Peyer's patch (tissue), 4 donors: ENCODE measurements around the gene LPIN2. TPM values are rescaled to one million over a fixed set of nuclear protein-coding genes. Genes with fewer than 3 reads are reported as not detected.

ENCODE experiments used
- DNase-seq, 3 donors: peaks; one replicate each; pipeline ENCODE4 v3.0.0-alpha.2; 2017 to 2019
- H3K27ac ChIP-seq, 4 donors: fragments of 200-600 bp; sonication (generic); one replicate each; pipeline ENCODE4 v1.5.1; 2016 to 2019
- H3K27me3 ChIP-seq, 2 donors: fragments of 200-600 bp; sonication (generic); one replicate each; pipeline ENCODE4 v1.5.1; 2019
- H3K36me3 ChIP-seq, 3 donors: fragments of 200-600 bp; sonication (generic); one replicate each; pipeline ENCODE4 v1.5.1; 2016 to 2019
- H3K4me1 ChIP-seq, 4 donors: fragments of 200-600 bp; sonication (generic); one replicate each; pipeline ENCODE4 v1.5.1; 2016 to 2019
- H3K4me3 ChIP-seq, 4 donors: fragments of 200-600 bp; sonication (generic); 1 replicate in 3 of 4; 2 replicates in 1 of 4; pipeline ENCODE4 v1.5.1; 2016 to 2019; ENCODE audit warnings: mild to moderate bottlenecking in 1 of 4
- H3K9me3 ChIP-seq, 4 donors: fragments of 200-600 bp; sonication (generic); one replicate each; pipeline ENCODE4 v1.5.1; 2016 to 2019; ENCODE audit warnings: mild to moderate bottlenecking in 1 of 4
- POLR2A ChIP-seq, 2 donors: fragments of 450-650 bp; IDR thresholded peaks; one replicate each; pipeline ENCODE4 v1.5.1; 2017; ENCODE audit warnings: antibody characterized with exemption in 2 of 2, mild to moderate bottlenecking in 2 of 2, moderate library complexity in 2 of 2
- total RNA-seq, 4 donors: library from RNA; depleted of rRNA; stranded (reverse); fragments of >200 nt; gene quantifications; one replicate each; pipeline ENCODE4 v1.1.0, GENCODE V29; 2016
- TF ChIP-seq, protein P1 (sequence below), 6 experiments: fragments of 450-650 bp in 4 of 6; fragments of 200-600 bp in 2 of 6; sonication (generic) in 1 of 6; IDR thresholded peaks; one replicate each; pipeline ENCODE4 v1.5.1; 2017 to 2019; ENCODE audit warnings: antibody characterized with exemption in 6 of 6, mild to moderate bottlenecking in 3 of 6, moderate library complexity in 1 of 6

LPIN2 gene
- total RNA-seq, 4 donors from 2014 or later: 29.7 to 178 (median 133) TPM

DNA sequence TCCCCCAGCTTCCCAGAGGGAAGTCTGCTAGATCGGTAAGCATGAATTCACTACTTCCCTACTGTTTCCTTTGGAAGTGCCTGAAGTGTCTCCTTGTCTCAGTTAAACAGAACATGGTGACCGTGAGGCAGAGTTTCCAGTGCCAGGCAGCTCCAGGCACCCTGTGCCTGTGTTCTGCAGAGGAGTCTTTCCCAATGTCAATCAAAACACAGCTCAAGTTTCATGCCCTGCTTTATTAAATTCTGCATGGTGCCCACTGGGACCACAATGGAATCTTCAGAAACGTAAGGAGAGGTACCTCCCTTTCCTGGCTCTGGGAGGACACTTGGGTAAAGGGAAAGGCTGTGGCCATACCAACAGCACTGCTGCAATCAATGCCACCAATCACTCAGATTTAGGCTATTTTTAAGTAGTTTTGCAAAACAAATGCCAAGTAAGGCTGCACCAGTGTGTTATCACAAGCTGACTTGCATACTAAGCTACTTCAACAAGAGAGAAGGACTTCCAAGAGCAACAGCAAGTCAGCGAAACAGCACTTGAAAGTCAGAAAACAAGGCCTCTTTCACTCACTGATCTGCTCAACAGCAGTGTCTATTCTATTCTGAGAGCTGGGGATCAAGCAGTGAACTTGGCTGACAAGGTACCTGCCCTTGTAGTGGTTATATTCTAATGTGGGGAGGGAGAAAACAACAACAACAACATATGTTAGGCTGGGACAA, 14.9 kb downstream of the LPIN2 start:
- TF ChIP-seq POLR2A (IDR thresholded peaks at IDR 0.05): no peak
- TF ChIP-seq, protein P1, sequence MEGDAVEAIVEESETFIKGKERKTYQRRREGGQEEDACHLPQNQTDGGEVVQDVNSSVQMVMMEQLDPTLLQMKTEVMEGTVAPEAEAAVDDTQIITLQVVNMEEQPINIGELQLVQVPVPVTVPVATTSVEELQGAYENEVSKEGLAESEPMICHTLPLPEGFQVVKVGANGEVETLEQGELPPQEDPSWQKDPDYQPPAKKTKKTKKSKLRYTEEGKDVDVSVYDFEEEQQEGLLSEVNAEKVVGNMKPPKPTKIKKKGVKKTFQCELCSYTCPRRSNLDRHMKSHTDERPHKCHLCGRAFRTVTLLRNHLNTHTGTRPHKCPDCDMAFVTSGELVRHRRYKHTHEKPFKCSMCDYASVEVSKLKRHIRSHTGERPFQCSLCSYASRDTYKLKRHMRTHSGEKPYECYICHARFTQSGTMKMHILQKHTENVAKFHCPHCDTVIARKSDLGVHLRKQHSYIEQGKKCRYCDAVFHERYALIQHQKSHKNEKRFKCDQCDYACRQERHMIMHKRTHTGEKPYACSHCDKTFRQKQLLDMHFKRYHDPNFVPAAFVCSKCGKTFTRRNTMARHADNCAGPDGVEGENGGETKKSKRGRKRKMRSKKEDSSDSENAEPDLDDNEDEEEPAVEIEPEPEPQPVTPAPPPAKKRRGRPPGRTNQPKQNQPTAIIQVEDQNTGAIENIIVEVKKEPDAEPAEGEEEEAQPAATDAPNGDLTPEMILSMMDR (IDR thresholded peaks at IDR 0.05): no peak
- Histone ChIP-seq H3K27ac (peak overlapping the region; percentile 42 to 68 (median 48)), H3K9me3 (no peaks in the 10 kb centered on the region), H3K27me3 (no peaks in the 10 kb centered on the region), H3K4me3 (no peak overlapping the region), H3K36me3 (no peaks in the 10 kb centered on the region), H3K4me1 (peaks cover 0 to 33% (median 7%) of the 10 kb centered on the region in 4 donors)
- no peak for DNase-seq

DNA sequence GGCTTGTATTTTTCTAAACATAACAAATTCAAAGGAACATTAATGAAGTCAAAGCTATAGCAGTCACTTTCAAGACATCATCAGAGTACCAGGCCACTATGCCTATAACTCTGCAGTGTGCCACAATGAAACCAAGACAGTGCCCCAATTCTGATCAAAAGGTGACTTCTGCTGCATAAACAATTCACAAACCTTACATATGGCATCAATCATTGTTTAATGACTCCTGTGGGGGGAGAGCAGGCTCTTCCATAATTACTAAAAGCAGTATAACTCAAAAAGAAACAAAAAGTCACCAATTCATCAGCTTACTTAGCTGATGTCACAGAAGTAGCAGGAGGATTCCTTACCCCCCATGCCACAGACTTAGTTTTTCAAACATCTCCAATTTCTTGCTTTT, 15.5 kb downstream of the LPIN2 start:
- H3K9me3 ChIP-seq: no peaks in the 10 kb centered on the region
- DNase-seq: no peak
- peak overlapping the region; percentile 42 to 68 (median 48) for H3K27ac ChIP-seq
- TF ChIP-seq POLR2A (IDR thresholded peaks at IDR 0.05): no peak
- TF ChIP-seq, protein P1 (IDR thresholded peaks at IDR 0.05): no peak
- no peaks in the 10 kb centered on the region for H3K36me3 ChIP-seq
- H3K4me1 ChIP-seq: peaks cover 0 to 29% (median 7%) of the 10 kb centered on the region in 4 donors
- H3K4me3 ChIP-seq: no peak overlapping the region
- H3K27me3 ChIP-seq: no peaks in the 10 kb centered on the region

- Histone ChIP-seq H3K9me3 (no peaks in the 10 kb centered on the region), H3K4me3 (no peak overlapping the region), H3K27ac (no peak overlapping the region), H3K27me3 (no peaks in the 10 kb centered on the region), H3K4me1 (peaks cover 0 to 26% (median 7%) of the 10 kb centered on the region in 4 donors), H3K36me3 (no peaks in the 10 kb centered on the region)
- peak in 2 of 3 donors; percentile 68 to 78 for DNase-seq
- TF ChIP-seq, protein P1 (IDR thresholded peaks at IDR 0.05): peak; percentile 11 to 67 (median 40)
- TF ChIP-seq POLR2A (IDR thresholded peaks at IDR 0.05): no peak
Measured at GRCh38 chr18:2994603-2995432, 18.1 kb downstream of the LPIN2 start.

GRCh38 chr18:2994020-2994589, 18.8 kb downstream of the LPIN2 start:
- H3K27ac ChIP-seq: peak overlapping the region in 1 of 4 donors; percentile 25
- H3K27me3 ChIP-seq: no peaks in the 10 kb centered on the region
- H3K36me3 ChIP-seq: no peaks in the 10 kb centered on the region
- no peak for DNase-seq
- no peak overlapping the region for H3K4me3 ChIP-seq
- TF ChIP-seq POLR2A (IDR thresholded peaks at IDR 0.05): no peak
- H3K9me3 ChIP-seq: no peaks in the 10 kb centered on the region
- peaks cover 0 to 20% (median 7%) of the 10 kb centered on the region in 4 donors for H3K4me1 ChIP-seq

DNA sequence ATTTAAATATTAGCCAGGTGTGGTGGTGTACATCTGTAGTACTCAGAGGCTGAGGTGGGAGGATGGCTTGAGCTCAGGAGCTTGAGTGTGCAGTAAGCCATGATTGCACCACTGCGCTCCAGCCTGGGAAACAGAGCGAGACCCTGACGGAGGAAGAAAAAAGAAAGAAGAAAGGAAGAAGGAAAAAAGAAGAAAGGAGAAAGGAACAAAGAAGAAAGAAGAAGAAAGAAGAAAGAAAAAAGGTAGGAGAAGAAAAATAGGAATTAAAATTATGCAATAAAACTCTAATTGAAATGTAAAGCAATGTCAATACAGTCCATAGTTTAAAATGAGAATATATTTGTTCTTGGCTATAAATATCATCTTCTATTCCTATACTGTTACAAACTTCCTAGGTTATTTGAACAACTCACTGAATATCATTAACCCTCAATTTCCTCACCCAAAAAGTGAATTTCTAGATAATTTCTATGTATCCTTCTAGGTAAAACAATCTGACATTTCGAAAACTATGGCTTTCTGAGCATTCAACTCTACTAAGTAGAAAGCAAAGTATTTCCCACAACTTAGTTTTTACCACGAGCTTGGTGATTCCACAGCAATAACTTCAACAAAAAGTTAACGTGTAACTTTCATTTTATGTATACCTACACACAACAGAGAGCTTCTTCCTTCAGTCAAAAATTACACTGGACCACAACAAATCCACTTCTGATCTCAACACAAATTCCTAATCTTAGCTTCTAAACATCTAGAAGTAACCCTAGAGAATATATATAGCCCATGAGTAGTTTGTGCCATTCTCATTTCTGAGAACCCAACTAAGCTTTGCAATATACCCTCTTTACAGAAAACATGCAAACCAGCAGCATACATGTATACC, 19.7 kb downstream of the LPIN2 start:
- H3K27ac ChIP-seq: peak overlapping the region in 1 of 4 donors; percentile 25
- H3K36me3 ChIP-seq: no peaks in the 10 kb centered on the region
- peaks cover 0 to 14% (median 7%) of the 10 kb centered on the region in 4 donors for H3K4me1 ChIP-seq
- no peaks in the 10 kb centered on the region for H3K27me3 ChIP-seq
- H3K4me3 ChIP-seq: no peak overlapping the region
- no peak for DNase-seq
- TF ChIP-seq, protein P1 (IDR thresholded peaks at IDR 0.05): no peak
- TF ChIP-seq POLR2A (IDR thresholded peaks at IDR 0.05): no peak
- H3K9me3 ChIP-seq: no peaks in the 10 kb centered on the region
